Neural cell (in vitro differentiated cells): ENCODE measurements around the gene CLNK. TPM values are rescaled to one million over a fixed set of nuclear protein-coding genes. Genes with fewer than 3 reads are reported as not detected.

Source experiments
- H2AFZ ChIP-seq: fragments of 200-600, 300-800 bp; sonication (generic), shearing (Covaris generic); 2 replicates; pipeline ENCODE4 v1.6.0; 2014; ENCODE audit warnings: low read depth, mild to moderate bottlenecking, antibody characterized with exemption, low read length, moderate library complexity
- H3F3A ChIP-seq: fragments of 200-600 bp; shearing (Covaris generic); 2 replicates; pipeline ENCODE4 v1.6.1; 2016; ENCODE audit warnings: mild to moderate bottlenecking, moderate library complexity, mixed read lengths, antibody characterized with exemption, low read length; ENCODE audit not compliant: insufficient read depth, poor library complexity, severe bottlenecking
- H3K27ac ChIP-seq: fragments of 200-600, 300-800 bp; sonication (generic), shearing (Covaris generic); 2 replicates; pipeline ENCODE4 v1.5.1; 2014; ENCODE audit warnings: mild to moderate bottlenecking, low read length, moderate library complexity
- H3K27me3 ChIP-seq: fragments of 300-800, 200-600 bp; sonication (generic), shearing (Covaris generic); 2 replicates; pipeline ENCODE4 v1.6.0; 2014; ENCODE audit warnings: mild to moderate bottlenecking, low read depth, low read length, moderate library complexity; ENCODE audit not compliant: insufficient read depth
- H3K36me3 ChIP-seq: fragments of 300-800, 200-600 bp; sonication (generic), shearing (Covaris generic); 2 replicates; pipeline ENCODE4 v1.5.1; 2014; ENCODE audit warnings: mild to moderate bottlenecking, antibody characterized with exemption, low read length, moderate library complexity; ENCODE audit not compliant: insufficient read depth
- H3K4me2 ChIP-seq: fragments of 300-800, 200-600 bp; sonication (generic), shearing (Covaris generic); 2 replicates; pipeline ENCODE4 v1.6.0; 2014; ENCODE audit warnings: mild to moderate bottlenecking, low read length
- H3K4me3 ChIP-seq: fragments of 300-800, 200-600 bp; sonication (generic), shearing (Covaris generic); 2 replicates; pipeline ENCODE4 v1.5.1; 2014; ENCODE audit warnings: mild to moderate bottlenecking, low read length, moderate library complexity
- H3K79me2 ChIP-seq: fragments of 200-600 bp; shearing (Covaris generic); replicated peaks from 2 replicates; pipeline ENCODE4 v1.6.0; 2014; ENCODE audit warnings: mild to moderate bottlenecking, low read length, moderate library complexity; ENCODE audit not compliant: insufficient read depth
- H3K9ac ChIP-seq: fragments of 300-800, 200-600 bp; sonication (generic), shearing (Covaris generic); 2 replicates; pipeline ENCODE4 v1.6.1; 2016; ENCODE audit warnings: mild to moderate bottlenecking, low read length, mixed read lengths
- H3K9me2 ChIP-seq: fragments of 200-600 bp; shearing (Covaris generic); 2 replicates; pipeline ENCODE4 v1.6.1; 2016; ENCODE audit warnings: mild to moderate bottlenecking, low read length, mixed read lengths; ENCODE audit not compliant: insufficient read depth
- H3K9me3 ChIP-seq: fragments of 200-600, 300-800 bp; sonication (generic), shearing (Covaris generic); 2 replicates; pipeline ENCODE4 v1.6.1; 2016; ENCODE audit warnings: mild to moderate bottlenecking, mixed run types, low read length, moderate library complexity, mixed read lengths
- H4K20me1 ChIP-seq: fragments of 200-600 bp; shearing (Covaris generic); 2 replicates; pipeline ENCODE4 v1.6.1; 2016; ENCODE audit warnings: mild to moderate bottlenecking, mixed run types; ENCODE audit not compliant: insufficient read depth
- EP300 ChIP-seq: fragments of 450-650 bp; conservative IDR thresholded peaks from 2 replicates; pipeline ENCODE4 v1.6.1; 2014; ENCODE audit warnings: antibody characterized with exemption, mild to moderate bottlenecking, moderate library complexity; ENCODE audit not compliant: poor library complexity, severe bottlenecking
- EZH2 ChIP-seq: fragments of 200-600, 300-800 bp; shearing (Covaris generic), sonication (generic); IDR thresholded peaks from 2 replicates; pipeline ENCODE4 v1.6.1; 2014; ENCODE audit warnings: antibody characterized with exemption, low read length, borderline replicate concordance, mild to moderate bottlenecking; ENCODE audit not compliant: insufficient read depth, poor library complexity, severe bottlenecking
- MXI1 ChIP-seq: fragments of 450-650 bp; conservative IDR thresholded peaks from 2 replicates; pipeline ENCODE4 v1.6.1; 2014; ENCODE audit warnings: antibody characterized with exemption, mild to moderate bottlenecking; ENCODE audit not compliant: poor library complexity, severe bottlenecking
- POLR2AphosphoS5 ChIP-seq: IDR thresholded peaks from 2 replicates; pipeline ENCODE4 v1.6.1; 2012
- RAD21 ChIP-seq: fragments of 450-650 bp; conservative IDR thresholded peaks from 2 replicates; pipeline ENCODE4 v1.6.1; 2014; ENCODE audit warnings: antibody characterized with exemption, mild to moderate bottlenecking, moderate library complexity
- SMC3 ChIP-seq: fragments of 450-650 bp; conservative IDR thresholded peaks from 2 replicates; pipeline ENCODE4 v1.6.1; 2014; ENCODE audit warnings: antibody characterized with exemption, mild to moderate bottlenecking, moderate library complexity; ENCODE audit not compliant: poor library complexity
- TAF1 ChIP-seq: IDR thresholded peaks from 2 replicates; pipeline ENCODE4 v1.6.1; 2012; ENCODE audit warnings: low read depth
- polyA plus RNA-seq: library from polyadenylated mRNA; depleted of rRNA; stranded (reverse); fragments of >200 nt; gene quantifications from 2 replicates; pipeline ENCODE4 v1.2.3, GENCODE V29; 2014
- TF ChIP-seq, protein P1 (sequence below): IDR thresholded peaks from 2 replicates; pipeline ENCODE4 v1.6.1; 2012; ENCODE audit warnings: borderline replicate concordance
- TF ChIP-seq, protein P2 (sequence below): fragments of 450-650 bp; IDR thresholded peaks from 2 replicates; pipeline ENCODE4 v1.5.1; 2014; ENCODE audit warnings: antibody characterized with exemption, mild to moderate bottlenecking, moderate library complexity; ENCODE audit not compliant: poor library complexity, severe bottlenecking

Gene CLNK
- polyA plus RNA-seq, 1 donor from 2014 or later: not detected

DNA sequence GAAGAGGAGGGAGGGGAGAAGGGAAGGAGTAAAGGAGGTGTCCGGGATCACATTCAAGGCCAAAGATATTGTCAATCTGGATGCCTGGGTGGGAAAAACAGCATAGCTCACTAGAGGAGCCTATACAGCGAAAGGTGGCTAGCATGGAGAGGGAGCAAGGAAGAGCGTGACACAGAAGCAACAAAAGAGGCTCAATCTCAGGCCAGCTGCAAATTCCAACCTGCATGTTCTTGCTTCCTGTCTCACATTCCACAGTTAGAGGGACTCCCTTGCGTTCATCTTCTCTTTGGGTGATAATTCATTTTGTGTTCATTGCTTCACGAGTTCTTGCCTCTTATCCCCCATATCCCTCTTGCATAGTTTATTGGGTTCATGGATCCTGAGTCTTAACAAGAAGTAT lies 3.0 kb upstream of the CLNK start:
- Histone ChIP-seq H3K4me3 (no peak overlapping the region), H3K36me3 (no peaks in the 10 kb centered on the region), H3K27me3 (no peaks in the 10 kb centered on the region), H3F3A (no peaks in the 10 kb centered on the region), H3K27ac (no peak overlapping the region), H3K9me3 (no peaks in the 10 kb centered on the region), H3K9ac (no peak overlapping the region), H2AFZ (no peak overlapping the region), H3K4me2 (no peak overlapping the region), H4K20me1 (no peaks in the 10 kb centered on the region), H3K79me2 (no peaks in the 10 kb centered on the region), H3K9me2 (no peaks in the 10 kb centered on the region)
- TF ChIP-seq RAD21 (no peak), EZH2 (no peak), POLR2AphosphoS5 (no peak), MXI1 (no peak), TAF1 (no peak), SMC3 (no peak), EP300 (no peak)
- TF ChIP-seq, protein P1, sequence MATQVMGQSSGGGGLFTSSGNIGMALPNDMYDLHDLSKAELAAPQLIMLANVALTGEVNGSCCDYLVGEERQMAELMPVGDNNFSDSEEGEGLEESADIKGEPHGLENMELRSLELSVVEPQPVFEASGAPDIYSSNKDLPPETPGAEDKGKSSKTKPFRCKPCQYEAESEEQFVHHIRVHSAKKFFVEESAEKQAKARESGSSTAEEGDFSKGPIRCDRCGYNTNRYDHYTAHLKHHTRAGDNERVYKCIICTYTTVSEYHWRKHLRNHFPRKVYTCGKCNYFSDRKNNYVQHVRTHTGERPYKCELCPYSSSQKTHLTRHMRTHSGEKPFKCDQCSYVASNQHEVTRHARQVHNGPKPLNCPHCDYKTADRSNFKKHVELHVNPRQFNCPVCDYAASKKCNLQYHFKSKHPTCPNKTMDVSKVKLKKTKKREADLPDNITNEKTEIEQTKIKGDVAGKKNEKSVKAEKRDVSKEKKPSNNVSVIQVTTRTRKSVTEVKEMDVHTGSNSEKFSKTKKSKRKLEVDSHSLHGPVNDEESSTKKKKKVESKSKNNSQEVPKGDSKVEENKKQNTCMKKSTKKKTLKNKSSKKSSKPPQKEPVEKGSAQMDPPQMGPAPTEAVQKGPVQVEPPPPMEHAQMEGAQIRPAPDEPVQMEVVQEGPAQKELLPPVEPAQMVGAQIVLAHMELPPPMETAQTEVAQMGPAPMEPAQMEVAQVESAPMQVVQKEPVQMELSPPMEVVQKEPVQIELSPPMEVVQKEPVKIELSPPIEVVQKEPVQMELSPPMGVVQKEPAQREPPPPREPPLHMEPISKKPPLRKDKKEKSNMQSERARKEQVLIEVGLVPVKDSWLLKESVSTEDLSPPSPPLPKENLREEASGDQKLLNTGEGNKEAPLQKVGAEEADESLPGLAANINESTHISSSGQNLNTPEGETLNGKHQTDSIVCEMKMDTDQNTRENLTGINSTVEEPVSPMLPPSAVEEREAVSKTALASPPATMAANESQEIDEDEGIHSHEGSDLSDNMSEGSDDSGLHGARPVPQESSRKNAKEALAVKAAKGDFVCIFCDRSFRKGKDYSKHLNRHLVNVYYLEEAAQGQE: no peak
- TF ChIP-seq, protein P2, sequence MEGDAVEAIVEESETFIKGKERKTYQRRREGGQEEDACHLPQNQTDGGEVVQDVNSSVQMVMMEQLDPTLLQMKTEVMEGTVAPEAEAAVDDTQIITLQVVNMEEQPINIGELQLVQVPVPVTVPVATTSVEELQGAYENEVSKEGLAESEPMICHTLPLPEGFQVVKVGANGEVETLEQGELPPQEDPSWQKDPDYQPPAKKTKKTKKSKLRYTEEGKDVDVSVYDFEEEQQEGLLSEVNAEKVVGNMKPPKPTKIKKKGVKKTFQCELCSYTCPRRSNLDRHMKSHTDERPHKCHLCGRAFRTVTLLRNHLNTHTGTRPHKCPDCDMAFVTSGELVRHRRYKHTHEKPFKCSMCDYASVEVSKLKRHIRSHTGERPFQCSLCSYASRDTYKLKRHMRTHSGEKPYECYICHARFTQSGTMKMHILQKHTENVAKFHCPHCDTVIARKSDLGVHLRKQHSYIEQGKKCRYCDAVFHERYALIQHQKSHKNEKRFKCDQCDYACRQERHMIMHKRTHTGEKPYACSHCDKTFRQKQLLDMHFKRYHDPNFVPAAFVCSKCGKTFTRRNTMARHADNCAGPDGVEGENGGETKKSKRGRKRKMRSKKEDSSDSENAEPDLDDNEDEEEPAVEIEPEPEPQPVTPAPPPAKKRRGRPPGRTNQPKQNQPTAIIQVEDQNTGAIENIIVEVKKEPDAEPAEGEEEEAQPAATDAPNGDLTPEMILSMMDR: no peak

DNA sequence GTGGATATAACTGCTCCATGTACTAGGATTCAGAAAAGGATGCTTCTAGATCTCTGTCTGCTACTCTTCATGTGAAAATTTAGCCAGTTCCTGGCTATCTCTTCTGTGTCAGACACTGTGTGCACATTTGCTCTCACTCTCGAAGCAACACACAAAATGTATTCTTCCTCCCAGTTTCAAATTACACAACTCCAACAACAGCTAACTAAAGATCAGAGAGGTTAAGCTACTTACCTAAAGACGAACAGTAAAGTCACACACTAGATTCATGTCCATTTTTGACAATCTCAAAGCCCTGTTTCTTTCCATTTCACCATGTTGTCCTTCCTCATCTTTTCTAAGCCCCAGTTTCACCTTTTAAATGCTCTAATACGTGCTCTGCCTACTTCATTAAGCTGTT lies 2.2 kb downstream of the CLNK start:
- no peaks in the 10 kb centered on the region for H3K36me3 ChIP-seq
- no peak overlapping the region for H3K4me2 ChIP-seq
- no peaks in the 10 kb centered on the region for H3K9me2 ChIP-seq
- H3K27me3 ChIP-seq: no peaks in the 10 kb centered on the region
- H2AFZ ChIP-seq: no peak overlapping the region
- TF ChIP-seq, protein P1: no peak
- no peaks in the 10 kb centered on the region for H3F3A ChIP-seq
- no peak overlapping the region for H3K4me3 ChIP-seq
- H3K27ac ChIP-seq: no peak overlapping the region
- H3K9ac ChIP-seq: no peak overlapping the region
- H4K20me1 ChIP-seq: no peaks in the 10 kb centered on the region
- H3K79me2 ChIP-seq: no peaks in the 10 kb centered on the region
- H3K9me3 ChIP-seq: no peaks in the 10 kb centered on the region
